HG02763 (cell line): ENCODE measurements around the gene DENND1B.
"Not testable (repeated sequence)": the region's sequence is repeated elsewhere in the genome, so short reads cannot be mapped to it uniquely, and the experiment has no call there.

ENCODE experiments used
- ATAC-seq: cut with Tn5 transposase; IDR thresholded peaks from one replicate; pipeline ENCODE4 v1.9.1; 2021; ENCODE audit warnings: mild to moderate bottlenecking, moderate library complexity; ENCODE audit not compliant: unreplicated experiment

The DENND1B gene

GRCh38 chr1:197637406-197637805, 137.9 kb downstream of the DENND1B start:
- ATAC-seq = no peak

GRCh38 chr1:197633447-197634078, 141.7 kb downstream of the DENND1B start:
- ATAC-seq = no peak

- no peak for ATAC-seq
Observed at GRCh38 chr1:197632651-197633050, 142.6 kb downstream of the DENND1B start.

GRCh38 chr1:197632005-197632404, 143.3 kb downstream of the DENND1B start:
- ATAC-seq = no peak

GRCh38 chr1:197622371-197622770, 152.9 kb downstream of the DENND1B start:
- no peak for ATAC-seq

- no peak for ATAC-seq
Observed at GRCh38 chr1:197621761-197622160, 153.5 kb downstream of the DENND1B start.

GRCh38 chr1:197620714-197621163, 154.5 kb downstream of the DENND1B start:
- no peak for ATAC-seq

- no peak for ATAC-seq
Observed at GRCh38 chr1:197619008-197619640, 156.2 kb downstream of the DENND1B start.

GRCh38 chr1:197618061-197618460, 157.2 kb downstream of the DENND1B start:
- no peak for ATAC-seq

- ATAC-seq = no peak
Observed at GRCh38 chr1:197615693-197616011, 159.6 kb downstream of the DENND1B start.

GRCh38 chr1:197614916-197615692, 160.2 kb downstream of the DENND1B start:
- ATAC-seq = peak; percentile 66

- no peak for ATAC-seq
Observed at GRCh38 chr1:197606168-197606845, 169.0 kb downstream of the DENND1B start.

GRCh38 chr1:197604302-197604701, 171.0 kb downstream of the DENND1B start:
- no peak for ATAC-seq

- ATAC-seq = no peak
Observed at GRCh38 chr1:197600751-197601150, 174.5 kb downstream of the DENND1B start.

GRCh38 chr1:197599789-197600188, 175.5 kb downstream of the DENND1B start:
- ATAC-seq = no peak

- ATAC-seq = no peak
Observed at GRCh38 chr1:197598935-197599334, 176.3 kb downstream of the DENND1B start.

- no peak for ATAC-seq
Observed at GRCh38 chr1:197595304-197595904, 179.9 kb downstream of the DENND1B start.

GRCh38 chr1:197590687-197591086, 184.6 kb downstream of the DENND1B start:
- no peak for ATAC-seq

- ATAC-seq = no peak
Observed at GRCh38 chr1:197585809-197586208, 189.5 kb downstream of the DENND1B start.

GRCh38 chr1:197577580-197577979, 197.7 kb downstream of the DENND1B start:
- no peak for ATAC-seq

- ATAC-seq = not testable (repeated sequence)
Observed at GRCh38 chr1:197575531-197575930, 199.7 kb downstream of the DENND1B start.
